GM12878 (cell line): ENCODE data around the gene ATF6. TPM values are rescaled to one million over a fixed set of nuclear protein-coding genes. Genes with fewer than 3 reads are reported as not detected.

ENCODE experiments used
- ATAC-seq: fragments of 200-7000 bp; cut with Tn5 transposase; 3 replicates; pipeline ENCODE4 v1.9.1; 2020; ENCODE audit warnings: mild to moderate bottlenecking, moderate library complexity
- BruUV-seq: library from RNA; stranded (reverse); fragments of 400-500 nt; replicated peaks from 2 replicates; lab custom pipeline; 2021; lab: Mats Ljungman, UMichigan
- CTCF ChIA-PET: fragments of 300-600 bp; sonication (Branson Sonifier 250); formaldehyde crosslinking; extraction: SDS; loops from one replicate; lab custom pipeline; 2021; ENCODE audit warnings: inconsistent platforms; lab: Yijun Ruan, JAX
- POLR2A ChIA-PET: fragments of 350-600 bp; formaldehyde crosslinking; extraction: SDS; loops from one replicate; lab custom pipeline; 2021; ENCODE audit warnings: inconsistent platforms; lab: Charles Lee
- RAD21 ChIA-PET: fragments of 300-600 bp; sonication (Branson Sonifier 250); formaldehyde crosslinking; loops from one replicate; lab custom pipeline; 2023; ENCODE audit warnings: antibody characterized with exemption; ENCODE audit not compliant: unreplicated experiment; lab: Charles Lee
- SMC1A ChIA-PET: fragments of 300-600 bp; sonication (Branson Sonifier 250); formaldehyde crosslinking; loops from one replicate; lab custom pipeline; 2023; ENCODE audit not compliant: unreplicated experiment, uncharacterized antibody; lab: Charles Lee
- DNase-seq: peaks from one replicate; pipeline ENCODE4 v3.0.0-alpha.2; 2011; ENCODE audit warnings: low read depth, low spot score
- FAIRE-seq: peaks from 3 replicates; lab custom pipeline; 2011; peaks lifted over from hg19 to GRCh38; lab: Jason Lieb, UNC
- H2AFZ ChIP-seq: 2 replicates; pipeline ENCODE4 v1.6.0; 2011; ENCODE audit warnings: low read depth, low read length, control low read depth; ENCODE audit not compliant: control insufficient read depth
- H3K27ac ChIP-seq: 2 replicates; pipeline ENCODE4 v1.5.1; 2011; ENCODE audit warnings: control low read depth; ENCODE audit not compliant: control insufficient read depth, insufficient read depth
- H3K27me3 ChIP-seq, 2 experiments: replicated peaks in 1 of 2; 2 replicates each; pipeline versions ENCODE4 v1.6.0 to v1.6.1; 2011; ENCODE audit warnings: low read length in 1 of 2; ENCODE audit not compliant: control insufficient read depth in 2 of 2, insufficient read depth in 2 of 2
- H3K36me3 ChIP-seq, 2 experiments: 2 replicates each; pipeline ENCODE4 v1.5.1; 2011; ENCODE audit warnings: low read length in 1 of 2; ENCODE audit not compliant: control insufficient read depth in 2 of 2, insufficient read depth in 2 of 2
- H3K4me1 ChIP-seq: 2 replicates; pipeline ENCODE4 v1.6.1; 2011; ENCODE audit warnings: mild to moderate bottlenecking, low read length, moderate library complexity, mixed read lengths; ENCODE audit not compliant: control insufficient read depth, insufficient read depth
- H3K4me2 ChIP-seq: 2 replicates; pipeline ENCODE4 v1.6.0; 2011; ENCODE audit warnings: control low read depth; ENCODE audit not compliant: control insufficient read depth, insufficient read depth
- H3K4me3 ChIP-seq: fragments of 200-600 bp; sonication (generic); 2 replicates; pipeline ENCODE4 v1.5.1; 2016
- H3K79me2 ChIP-seq: 2 replicates; pipeline ENCODE4 v1.6.0; 2011; ENCODE audit warnings: low read length; ENCODE audit not compliant: control insufficient read depth, insufficient read depth
- H3K9ac ChIP-seq: 2 replicates; pipeline ENCODE4 v1.8.0; 2011; ENCODE audit warnings: low read length, control low read depth, mixed read lengths; ENCODE audit not compliant: control insufficient read depth, insufficient read depth
- H3K9me3 ChIP-seq: replicated peaks from 3 replicates; pipeline ENCODE4 v1.5.1; 2011; ENCODE audit warnings: mild to moderate bottlenecking, low read length; ENCODE audit not compliant: control insufficient read depth, insufficient read depth
- H4K20me1 ChIP-seq: 2 replicates; pipeline ENCODE4 v1.6.0; 2011; ENCODE audit not compliant: control insufficient read depth, insufficient read depth
- BACH1 ChIP-seq: fragments of 450-650 bp; IDR thresholded peaks from 2 replicates; pipeline ENCODE4 v1.6.1; 2017; ENCODE audit warnings: mild to moderate bottlenecking, borderline replicate concordance
- E4F1 ChIP-seq: fragments of 450-650 bp; IDR thresholded peaks from 2 replicates; pipeline ENCODE4 v1.6.1; 2018; ENCODE audit warnings: borderline replicate concordance, mild to moderate bottlenecking; ENCODE audit not compliant: partially characterized antibody
- FOXM1 ChIP-seq: IDR thresholded peaks from 2 replicates; pipeline ENCODE4 v1.6.1; 2012; ENCODE audit warnings: low read depth, mild to moderate bottlenecking, inconsistent platforms, low read length, moderate library complexity
- HDAC2 ChIP-seq: fragments of 200-600 bp; sonication (generic); IDR thresholded peaks from 2 replicates; pipeline ENCODE4 v1.6.1; 2017
- HDAC6 ChIP-seq: fragments of 200-600 bp; sonication (generic); IDR thresholded peaks from one replicate; pipeline ENCODE4 v1.8.0; 2017; ENCODE audit warnings: antibody characterized with exemption; ENCODE audit not compliant: unreplicated experiment
- NFXL1 ChIP-seq: fragments of 450-650 bp; IDR thresholded peaks from 2 replicates; pipeline ENCODE4 v1.6.1; 2017; ENCODE audit warnings: antibody characterized with exemption, mild to moderate bottlenecking, borderline replicate concordance
- NFYA ChIP-seq: IDR thresholded peaks from 2 replicates; pipeline ENCODE4 v1.6.1; 2011; ENCODE audit warnings: low read depth, mild to moderate bottlenecking, low read length, improper control_type of control experiment, borderline replicate concordance
- NFYB ChIP-seq: IDR thresholded peaks from 2 replicates; pipeline ENCODE4 v1.6.1; 2011; ENCODE audit warnings: low read depth, mild to moderate bottlenecking, low read length, improper control_type of control experiment, moderate library complexity; ENCODE audit not compliant: insufficient read depth
- PML ChIP-seq: IDR thresholded peaks from 2 replicates; pipeline ENCODE4 v1.6.1; 2012; ENCODE audit warnings: low read length, inconsistent platforms
- RELA ChIP-seq: fragments of 450-650 bp; IDR thresholded peaks from 2 replicates; pipeline ENCODE4 v1.8.0; 2014; ENCODE audit warnings: borderline replicate concordance; ENCODE audit not compliant: partially characterized antibody
- SREBF2 ChIP-seq: IDR thresholded peaks from 2 replicates; pipeline ENCODE4 v1.6.1; 2012; ENCODE audit warnings: mild to moderate bottlenecking, low read length
- YBX1 ChIP-seq: fragments of 450-650 bp; IDR thresholded peaks from 2 replicates; pipeline ENCODE4 v1.6.1; 2016; ENCODE audit warnings: antibody characterized with exemption
- ZSCAN29 ChIP-seq: fragments of 450-650 bp; IDR thresholded peaks from 2 replicates; pipeline ENCODE4 v1.6.1; 2017; ENCODE audit warnings: mild to moderate bottlenecking, moderate library complexity
- WGBS: methylation state at CpG from one replicate; pipeline ENCODE4 v1.1.6; 2016; ENCODE audit warnings: low lambda C conversion rate; ENCODE audit not compliant: insufficient replicate concordance, insufficient coverage; ENCODE audit errors: missing lambda C conversion rate; 5-methylcytosine and 5-hydroxymethylcytosine counted together
- in situ Hi-C: fragments of 300-500 bp; cut with MboI; formaldehyde crosslinking; loops from 9 replicates; pipeline ENCODE4 v1.14.3; 2018; ENCODE audit warnings: mixed read lengths
- intact Hi-C: fragments of 100-400 bp; cut with micrococcal nuclease; formaldehyde crosslinking; loops from one replicate; pipeline ENCODE4 v1.14.2; 2022; ENCODE audit not compliant: unreplicated experiment
- polyA plus RNA-seq, 11 experiments: library from polyadenylated mRNA; depleted of rRNA in 4 of 11; unstranded in 6 of 11; stranded (reverse) in 5 of 11; fragments of >200 nt; fragmentation: Nextera tagmentation in 4 of 11; fragmentation: Illumina TruSeq in 1 of 11; extraction: Ambion mirVana in 4 of 11; extraction: Trizol in 1 of 11; gene quantifications; 1 replicate in 1 of 11; 2 replicates in 10 of 11; pipeline versions ENCODE4 v1.2.1 to v1.2.3, GENCODE V29; 2011 to 2016; ENCODE audit warnings: inconsistent platforms in 2 of 11, missing spikeins in 2 of 11, low read depth in 1 of 11
- total RNA-seq, 4 experiments: library from RNA; depleted of rRNA in 3 of 4; stranded (reverse); fragments of >200 nt in 3 of 4; fragmentation: Illumina TruSeq in 1 of 4; extraction: Trizol in 1 of 4; gene quantifications; 2 replicates each; pipeline versions ENCODE4 v1.2.1 to v1.2.3, GENCODE V29; 2013 to 2021

The ATF6 gene
- total and polyA plus RNA-seq, 10 of the 15 experiments (the other 5 are each of a cell fraction or from before 2014, with no cell fraction given): 7.8 to 24.3 (median 14.7) TPM

DNA sequence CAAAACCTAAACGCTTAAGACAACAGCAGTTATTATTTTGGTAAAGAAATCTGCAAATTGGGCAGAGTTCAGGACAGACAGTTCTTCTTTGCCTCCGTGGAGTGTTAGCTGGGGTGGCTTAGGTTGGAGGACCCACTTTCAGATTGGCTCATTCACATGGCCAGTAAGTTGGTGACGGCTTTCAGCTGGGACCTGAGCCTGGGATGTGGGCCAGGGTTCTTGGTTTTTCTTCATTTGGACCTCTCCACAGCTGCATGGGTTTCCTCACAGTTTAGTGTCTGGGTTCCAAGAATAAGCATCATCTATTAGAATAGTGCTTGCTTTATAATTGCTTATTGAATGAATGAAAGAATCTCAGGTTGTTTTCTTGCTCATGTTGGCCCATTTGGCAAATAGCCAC, 72.2 kb downstream of the ATF6 start:
- ChIA-PET RAD21 (no interaction called here), POLR2A (no interaction called here), SMC1A (interaction anchor here (1.0 to 1.2 kb wide), 2 partner anchors 14 to 45 kb away, joined by 3 to 5 read pairs; no protein-coding TSS in a partner anchor), CTCF (interaction anchor here (1.5 to 2.3 kb wide), 2 partner anchors 8 to 46 kb away, joined by 4 to 10 read pairs; no protein-coding TSS in a partner anchor)
- no peak overlapping the region for H3K4me3 ChIP-seq
- H3K27ac ChIP-seq: no peak overlapping the region
- no peak for TF ChIP-seq BACH1
- TF ChIP-seq HDAC6: no peak
- no peak for TF ChIP-seq E4F1
- TF ChIP-seq RELA: no peak
- TF ChIP-seq NFXL1: no peak
- TF ChIP-seq NFYB: no peak
- no peak for TF ChIP-seq PML
- no peak for TF ChIP-seq FOXM1
- TF ChIP-seq YBX1: no peak
- TF ChIP-seq HDAC2: no peak
- TF ChIP-seq NFYA: no peak
- no peak for TF ChIP-seq SREBF2
- no peak for TF ChIP-seq ZSCAN29
- in situ Hi-C loops: no loop called here
- no peaks in the 10 kb centered on the region for H3K27me3 ChIP-seq
- no peak overlapping the region for H3K9ac ChIP-seq
- no peaks in the 10 kb centered on the region for H3K4me1 ChIP-seq
- no peaks in the 10 kb centered on the region for H4K20me1 ChIP-seq
- intact Hi-C loops: no loop called here
- peaks cover 0 to 15% of the 10 kb centered on the region in 2 experiments for H3K36me3 ChIP-seq
- WGBS: 78% methylated on average over 3 of the region's 3 CpGs
- H3K9me3 ChIP-seq: no peaks in the 10 kb centered on the region; the same call in 2 of the 3 replicates
- H2AFZ ChIP-seq: no peak overlapping the region
- DNase-seq (no peak), ATAC-seq (no peak), FAIRE-seq (peak; percentile 52)
- no peaks in the 10 kb centered on the region for H3K79me2 ChIP-seq
- no TSS peak for BruUV-seq
- H3K4me2 ChIP-seq: no peak overlapping the region
